NCI-H526 treated with DMSO at 0.1 percent for 48 hours (cell line): Measurements from ENCODE around the gene PTPN11.
"Not testable (repeated sequence)": the region's sequence is repeated elsewhere in the genome, so short reads cannot be mapped to it uniquely, and the experiment has no call there.

ENCODE experiments used
- DNase-seq: peaks from one replicate; lab custom pipeline; 2025; lab: John Stamatoyannopoulos, UW

PTPN11 gene

DNA sequence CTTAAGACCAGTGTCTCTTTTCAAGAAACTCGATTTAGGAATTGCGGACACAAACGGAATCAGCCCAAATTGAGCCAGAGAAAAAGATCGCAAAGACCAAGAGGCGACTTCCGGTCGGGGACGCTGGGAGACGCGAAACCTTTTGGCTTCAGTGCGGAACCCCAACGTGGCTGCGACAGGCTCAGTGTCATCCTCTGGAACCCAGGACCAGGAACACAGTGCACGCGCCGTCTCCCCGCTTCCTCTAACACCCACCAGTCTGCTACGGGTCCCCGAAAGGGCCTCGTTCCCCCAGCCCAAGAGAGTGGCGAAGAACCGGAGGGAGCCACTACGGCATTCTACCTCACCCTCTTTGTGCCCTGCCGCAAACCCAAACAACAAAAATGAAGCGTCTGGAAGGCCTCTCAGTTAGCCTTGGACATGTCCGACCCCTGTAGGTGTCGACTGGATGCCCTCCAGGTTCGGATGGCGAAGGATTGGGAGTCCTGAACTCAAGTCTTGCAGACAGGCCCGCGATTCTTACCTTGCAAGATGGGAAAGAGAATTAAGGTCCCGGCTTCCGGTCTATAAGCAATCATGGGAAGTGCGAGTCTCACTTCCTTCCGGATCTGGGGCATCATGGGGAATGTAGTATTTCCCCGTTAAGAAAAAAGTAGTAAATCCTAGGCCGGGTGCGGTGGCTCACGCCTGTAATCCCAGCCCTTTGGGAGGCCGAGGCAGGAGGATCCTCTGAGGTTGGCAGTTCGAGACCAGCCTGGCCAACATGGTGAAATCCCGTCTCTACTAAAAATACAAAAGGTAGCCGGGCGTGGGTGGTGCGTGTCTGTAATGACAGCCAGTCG lies 9.5 kb upstream of the PTPN11 start, which contains the start of gene RPL6:
Gene RPL6 (minus strand): TSS at position 542 of the 842 bp plus-strand sequence. CDS start 949 bp downstream, outside the sequence.
- DNase-seq, result peak; percentile 59

DNA sequence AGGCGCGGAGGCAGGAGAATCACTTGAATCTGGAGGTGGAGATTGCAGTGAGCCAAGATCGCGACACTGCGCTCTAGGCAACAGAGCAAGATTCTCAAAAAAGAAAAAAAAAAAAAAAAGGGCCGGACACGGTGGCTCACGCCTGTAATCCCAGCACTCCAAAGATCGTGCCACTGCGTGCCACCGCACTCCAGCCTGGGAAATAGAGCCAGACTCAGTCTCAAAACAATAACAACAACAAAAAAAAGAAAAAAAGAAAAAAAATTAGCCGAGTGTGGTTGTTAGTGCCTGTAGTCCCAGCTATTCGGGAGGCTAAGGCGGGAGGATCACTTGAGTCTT lies 8.9 kb upstream of the PTPN11 start:
- no peak for DNase-seq

DNA sequence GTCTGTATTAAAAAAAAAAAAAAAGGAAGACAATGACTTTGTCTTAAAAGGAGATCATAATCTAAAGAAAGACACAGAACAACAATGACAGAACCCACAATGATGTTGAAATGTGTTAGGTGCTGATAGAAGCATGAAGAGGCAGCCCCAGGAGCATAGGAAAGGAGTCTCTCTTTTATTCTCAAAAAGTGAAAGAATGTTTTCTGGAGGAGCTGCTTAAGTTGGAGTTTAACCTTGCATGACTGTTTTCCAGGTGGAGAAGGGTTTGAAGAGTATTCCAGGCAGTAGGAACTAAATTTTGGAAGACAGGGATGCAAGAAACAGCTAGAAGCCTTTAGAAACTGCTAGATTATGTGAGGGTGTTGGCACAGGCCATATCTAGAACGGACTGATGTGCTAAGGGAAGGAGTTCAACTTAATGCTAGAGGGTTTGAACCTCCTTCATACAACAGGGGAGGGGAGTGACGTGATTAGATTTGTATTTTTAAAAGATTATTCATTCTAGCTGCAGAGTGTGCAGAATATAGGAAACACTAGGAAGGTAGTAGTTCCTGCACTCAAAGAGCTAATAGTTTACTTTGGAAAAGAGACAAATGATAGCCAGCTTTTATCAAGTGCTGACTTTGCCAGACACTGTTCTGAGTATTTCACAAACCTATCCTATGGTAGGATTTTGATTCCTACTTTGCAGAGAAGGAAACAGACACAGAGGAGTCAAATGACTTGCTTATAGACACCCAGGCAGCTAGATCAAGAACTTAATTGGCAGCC lies 4.7 kb upstream of the PTPN11 start:
- no peak for DNase-seq

DNA sequence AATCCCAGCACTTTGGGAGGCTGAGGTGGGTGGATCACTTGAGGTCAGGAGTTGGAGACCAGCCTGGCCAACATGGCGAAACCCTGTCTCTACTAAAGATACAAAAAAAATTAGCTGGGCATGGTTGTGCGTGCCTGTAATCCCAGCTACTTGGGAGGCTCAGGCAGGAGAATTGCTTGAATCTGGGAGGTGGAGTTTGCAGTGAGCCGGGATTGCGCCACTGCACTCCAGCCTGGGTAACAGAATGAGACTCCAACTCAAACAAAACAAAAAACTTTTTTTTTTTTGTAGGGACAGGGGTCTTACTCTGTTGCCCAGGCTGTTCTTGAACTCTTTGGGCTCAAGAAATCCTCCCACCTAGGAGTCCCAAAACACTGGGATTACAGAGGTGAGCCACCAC lies 3.3 kb upstream of the PTPN11 start:
- not testable (repeated sequence) for DNase-seq

DNA sequence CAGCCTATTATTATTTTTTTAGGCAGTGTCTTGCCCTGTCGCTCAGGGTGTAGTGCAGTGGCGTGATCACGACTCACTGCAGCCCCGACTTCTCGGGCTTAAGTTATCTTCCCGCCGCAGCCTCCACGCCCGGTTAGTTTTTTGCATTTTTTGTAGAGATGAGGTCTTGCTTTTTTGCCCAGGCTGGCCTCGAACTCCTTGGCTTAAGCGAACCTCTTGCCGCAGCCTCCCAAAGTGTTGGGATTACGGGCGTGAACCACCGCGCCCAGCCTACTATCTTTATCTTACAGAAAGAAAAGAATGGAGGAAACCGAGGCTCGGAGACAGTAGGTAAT lies 507 bp upstream of the PTPN11 start:
- DNase-seq, result no peak

DNA sequence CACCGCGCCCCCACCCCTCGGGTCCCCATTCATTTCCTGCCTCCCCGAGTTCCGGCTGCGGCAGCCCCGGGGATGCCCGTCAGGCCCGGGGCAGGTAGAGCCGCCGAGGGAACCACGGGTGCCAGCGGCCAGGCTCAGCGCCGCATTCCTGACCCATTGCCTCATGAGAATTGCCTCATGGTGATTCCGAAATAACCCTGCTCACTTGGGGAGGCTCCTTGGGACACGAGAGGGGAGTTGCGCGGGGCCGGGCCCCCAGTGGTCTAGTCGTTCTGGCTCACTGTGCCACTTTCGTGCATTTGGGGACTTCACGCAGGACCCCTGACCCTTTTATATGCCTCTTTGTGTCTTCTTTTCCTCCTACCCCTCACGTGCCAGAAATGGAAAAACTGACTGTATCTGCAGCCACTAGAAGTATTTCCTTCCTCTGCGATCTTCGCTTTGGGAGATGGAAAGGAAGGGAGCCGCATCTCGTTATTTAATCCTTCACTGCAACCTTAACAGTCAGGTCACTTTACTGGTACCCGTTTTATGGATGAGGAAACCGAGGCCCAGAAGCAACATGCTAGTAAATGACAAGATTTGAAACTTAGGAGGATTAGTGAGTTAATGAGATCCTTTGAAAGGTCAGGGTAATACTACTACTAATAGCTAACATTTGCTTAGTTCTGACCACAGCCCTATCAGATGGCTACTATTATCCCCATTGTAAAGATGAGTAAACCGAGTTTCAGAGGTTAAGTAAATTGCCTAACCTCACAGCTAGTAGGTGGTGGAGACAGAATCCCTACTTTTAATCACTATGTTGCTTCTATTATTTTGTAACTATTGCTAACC lies 768 bp downstream of the PTPN11 start:
- DNase-seq, result no peak

DNA sequence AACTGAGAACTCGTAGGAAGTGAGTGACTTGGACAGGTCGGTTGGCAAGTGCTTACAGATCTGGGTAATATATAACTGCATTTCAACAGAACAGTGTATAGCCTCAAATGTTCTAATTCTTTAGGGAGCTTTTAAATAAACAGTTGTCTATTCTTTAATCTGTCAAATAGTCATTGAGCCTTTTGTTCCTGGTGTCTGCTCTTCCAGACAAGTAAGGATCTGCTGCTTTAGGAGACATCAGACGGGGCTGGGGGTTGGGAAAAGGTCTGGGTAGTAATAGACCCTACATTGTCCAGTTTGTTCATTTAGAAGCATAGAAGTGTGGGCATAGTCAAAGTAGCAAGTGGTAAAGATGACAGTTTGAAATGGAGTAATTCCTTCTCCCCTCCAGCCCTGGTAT lies 2.0 kb downstream of the PTPN11 start:
- DNase-seq, result peak; percentile 19

DNA sequence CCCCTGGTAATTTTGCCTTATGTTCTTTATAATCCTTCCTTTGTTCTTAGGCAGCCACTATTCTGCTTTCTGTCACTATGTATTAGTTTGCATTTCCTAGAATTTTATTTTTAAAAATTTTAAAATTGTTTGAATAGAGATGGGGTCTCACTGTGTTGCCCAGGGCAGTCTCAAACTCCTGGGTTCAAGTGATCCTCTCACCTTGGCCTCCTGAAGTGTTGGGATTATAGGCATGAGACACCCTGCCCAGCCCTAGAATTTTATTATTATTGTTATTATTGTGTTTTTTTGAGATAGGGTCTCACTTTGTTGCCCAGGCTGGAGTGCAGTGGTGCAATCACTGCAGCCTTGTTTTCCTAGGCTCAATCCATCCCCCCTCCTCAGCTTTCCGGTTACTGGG lies 2.6 kb downstream of the PTPN11 start:
- no peak for DNase-seq

DNA sequence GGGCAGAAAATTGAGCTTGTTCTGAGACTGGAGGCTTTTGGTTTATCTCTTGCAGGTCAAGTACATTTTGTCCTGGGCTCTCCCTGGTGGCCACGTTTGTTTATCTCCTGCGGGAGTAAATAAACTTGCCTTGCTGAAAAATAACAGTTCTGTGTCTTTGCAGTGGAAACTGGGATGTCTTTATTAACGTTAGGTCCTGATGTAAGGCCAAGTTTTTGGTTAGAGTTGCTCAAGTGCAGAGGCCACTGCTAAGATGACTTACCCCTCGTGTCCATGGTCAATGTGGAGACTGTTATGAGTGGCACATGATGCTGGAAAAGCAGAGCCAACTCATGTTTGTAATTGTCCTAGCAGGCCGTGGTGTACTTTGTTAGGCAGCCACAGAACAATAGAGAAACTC lies 3.8 kb downstream of the PTPN11 start:
- no peak for DNase-seq

DNA sequence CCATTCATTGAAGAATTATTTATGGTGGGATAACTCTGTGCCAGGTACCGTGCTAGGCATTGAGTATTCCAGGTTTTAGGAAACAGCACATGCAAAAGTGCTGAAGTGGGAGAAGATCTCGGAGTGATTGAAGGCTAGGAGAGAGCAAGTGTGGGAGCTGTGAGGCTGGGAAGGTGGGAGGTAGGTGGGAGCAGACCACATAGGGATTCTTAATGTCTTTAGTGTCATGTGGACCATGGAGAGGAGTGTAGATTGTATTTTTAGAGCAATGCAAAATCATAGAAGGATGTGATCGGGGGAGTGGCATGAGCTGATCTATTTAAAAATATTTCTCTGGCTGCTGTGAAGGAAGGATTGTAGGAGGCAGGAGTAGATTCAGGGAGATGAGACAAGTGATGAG lies 5.4 kb downstream of the PTPN11 start:
- DNase-seq, result no peak

DNA sequence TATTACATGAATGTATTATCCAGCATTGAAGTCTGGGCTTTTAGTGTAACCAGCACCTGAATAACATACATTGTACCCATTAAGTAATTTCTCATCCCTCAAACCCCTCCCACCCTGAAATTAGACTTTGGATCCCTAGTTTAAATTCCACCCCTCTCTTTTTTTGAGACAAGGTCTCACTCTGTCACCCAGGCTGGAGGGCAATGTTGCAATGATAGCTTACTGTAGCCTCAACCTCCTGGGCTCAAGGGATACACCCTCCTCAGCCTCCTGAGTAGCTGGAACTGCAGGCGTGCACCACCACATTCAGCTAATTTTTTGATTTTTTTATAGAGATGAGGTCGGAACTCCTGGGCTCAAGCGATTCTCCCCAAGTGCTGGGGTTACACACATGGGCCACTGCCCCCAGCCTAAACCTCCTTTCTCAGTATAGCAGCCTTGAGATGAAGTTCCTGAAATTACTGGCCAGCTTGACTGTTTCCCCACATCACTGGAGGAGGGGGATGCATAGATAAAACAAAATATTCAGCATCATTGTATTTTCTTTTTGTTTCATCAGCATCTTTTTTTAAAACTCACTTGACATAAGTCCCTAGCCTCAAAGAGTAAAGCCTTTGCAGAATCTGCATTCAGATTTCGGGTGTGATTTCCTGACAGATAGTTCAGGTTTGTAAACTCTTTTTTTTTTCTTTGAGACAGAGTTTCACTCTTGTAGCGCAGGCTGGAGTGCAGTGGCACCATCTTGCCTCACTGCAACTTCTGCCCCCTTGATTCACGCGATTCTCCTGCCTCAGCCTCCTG lies 7.0 kb downstream of the PTPN11 start:
- DNase-seq, result no peak

DNA sequence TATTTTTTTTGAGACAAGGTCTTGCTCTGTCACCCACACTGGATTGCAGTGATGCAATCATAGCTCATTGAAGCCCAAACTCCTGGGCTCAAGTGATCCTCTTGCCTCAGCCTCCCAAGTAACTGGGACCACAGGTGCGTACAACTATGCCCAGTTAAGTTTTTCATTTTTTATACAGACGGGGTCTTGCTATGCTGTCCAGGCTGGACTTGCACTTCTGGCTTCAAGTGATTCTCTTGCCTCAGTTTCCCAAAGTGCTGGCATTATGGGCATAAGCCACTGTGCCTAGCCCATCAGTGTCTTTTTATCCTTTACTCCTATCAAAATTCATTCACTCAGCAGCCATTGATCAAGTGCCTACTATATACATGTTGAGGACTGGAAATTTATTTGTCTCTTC lies 9.0 kb downstream of the PTPN11 start:
- DNase-seq, result no peak

DNA sequence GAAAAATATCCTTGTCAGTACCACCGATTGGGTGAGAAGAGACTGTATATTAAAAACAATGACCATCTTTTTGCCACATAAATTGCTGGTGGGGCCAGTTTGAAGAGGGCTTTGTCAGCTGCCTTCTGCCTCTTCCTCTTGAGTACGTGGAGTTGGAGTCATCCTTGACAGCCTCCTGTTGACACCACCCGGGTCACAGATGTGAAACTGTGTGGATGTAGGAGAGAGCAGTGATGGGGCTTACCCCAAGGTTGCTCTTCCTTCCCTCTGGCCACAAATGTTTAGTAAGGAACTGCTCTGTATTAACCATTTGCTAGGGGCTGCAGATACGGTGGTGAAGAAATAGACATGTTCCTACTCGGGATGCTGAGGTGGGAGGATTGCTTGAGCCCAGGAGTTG lies 12.2 kb downstream of the PTPN11 start:
- DNase-seq, result no peak

DNA sequence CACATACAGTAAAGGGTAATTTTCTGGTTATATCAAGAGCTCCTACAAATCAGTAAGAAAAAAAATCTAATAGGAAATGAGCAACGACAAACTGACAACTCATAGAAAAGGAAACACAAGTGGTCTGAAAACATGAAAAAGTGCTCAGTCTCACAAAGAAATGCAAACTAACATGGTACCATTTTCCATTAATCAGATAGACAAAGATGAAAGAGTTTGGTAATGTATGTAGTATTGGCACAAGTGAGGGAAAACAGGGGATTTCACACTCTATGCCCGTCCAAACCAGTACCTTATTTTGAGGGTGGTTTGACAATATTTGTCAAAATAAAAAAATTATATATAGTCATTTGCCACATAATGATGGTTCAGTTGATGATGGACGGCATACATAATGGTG lies 13.2 kb downstream of the PTPN11 start:
- DNase-seq, result no peak

DNA sequence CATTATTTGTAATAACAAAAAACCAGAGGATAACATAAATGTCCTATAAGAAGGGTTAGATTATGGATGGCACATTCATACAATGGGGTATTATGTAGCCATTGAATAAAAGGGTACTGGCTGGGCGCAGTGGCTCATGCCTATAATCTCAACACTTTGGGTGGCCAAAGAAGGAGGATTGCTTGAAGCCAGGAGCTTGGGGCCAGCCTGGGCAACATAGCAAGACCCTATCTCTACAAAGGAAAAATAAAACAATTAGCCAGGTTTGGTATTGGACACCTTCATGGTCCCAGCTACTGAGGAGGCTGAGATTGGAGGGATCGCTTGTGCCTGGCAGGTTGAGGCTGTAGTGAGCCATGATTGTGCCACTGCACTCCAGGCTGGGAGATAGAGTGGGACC lies 14.8 kb downstream of the PTPN11 start:
- DNase-seq, result no peak

DNA sequence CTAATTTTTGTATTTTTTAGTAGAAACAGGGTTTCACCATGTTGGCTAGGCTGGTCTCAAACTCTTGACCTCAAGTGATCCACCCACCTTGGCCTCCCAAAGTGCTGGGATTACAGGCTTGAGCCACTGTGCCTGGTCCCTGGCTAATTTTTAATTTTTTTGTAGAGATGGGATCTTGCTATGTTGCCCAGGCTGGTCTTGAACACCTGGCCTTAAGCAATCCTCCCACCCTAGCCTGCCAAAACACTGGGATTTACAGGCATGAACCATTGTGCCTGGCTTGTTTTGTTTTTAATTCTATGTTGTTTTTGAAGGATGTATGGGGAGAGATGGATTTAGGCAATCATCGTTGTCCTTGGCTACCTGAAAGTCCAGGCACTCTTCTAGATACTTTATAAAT lies 19.9 kb downstream of the PTPN11 start:
- not testable (repeated sequence) for DNase-seq

DNA sequence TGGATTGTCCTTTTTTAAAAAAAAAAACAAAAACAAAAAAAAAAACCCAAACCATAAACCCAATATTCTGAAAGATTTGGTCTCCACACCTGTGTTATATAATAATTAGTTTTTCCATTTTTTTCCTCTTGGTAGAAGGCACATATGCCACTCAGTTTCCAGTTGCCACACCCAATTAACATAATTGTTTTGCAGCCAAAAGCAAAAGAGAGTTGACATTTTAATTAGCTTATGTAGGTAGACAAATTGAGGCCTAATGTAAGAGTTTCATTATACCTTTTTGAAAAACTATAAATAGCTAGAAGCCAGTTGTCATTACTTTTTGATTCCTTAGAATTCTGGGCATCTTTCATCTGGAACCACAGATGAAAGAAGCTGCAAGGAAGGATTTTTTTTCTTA lies 21.0 kb downstream of the PTPN11 start:
- no peak for DNase-seq

DNA sequence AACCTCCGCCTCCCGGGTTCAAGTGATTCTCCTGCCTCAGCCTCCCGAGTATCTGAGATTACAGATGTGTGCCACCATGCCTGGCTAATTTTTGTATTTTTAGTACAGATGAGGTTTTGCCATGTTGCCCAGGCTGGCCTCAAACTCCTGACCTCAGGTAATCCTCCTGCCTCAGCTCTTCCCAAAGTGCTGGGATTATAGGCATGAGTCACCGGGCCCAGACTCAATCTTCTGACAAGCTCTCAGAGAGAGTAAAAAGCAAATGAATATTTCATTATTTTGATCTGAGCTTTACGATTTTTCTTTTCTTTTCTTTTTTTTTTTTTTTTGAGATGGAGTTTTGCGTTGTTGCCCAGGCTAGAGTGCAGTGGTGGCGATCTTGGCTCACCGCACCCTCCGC lies 21.9 kb downstream of the PTPN11 start:
- DNase-seq, result not testable (repeated sequence)

DNA sequence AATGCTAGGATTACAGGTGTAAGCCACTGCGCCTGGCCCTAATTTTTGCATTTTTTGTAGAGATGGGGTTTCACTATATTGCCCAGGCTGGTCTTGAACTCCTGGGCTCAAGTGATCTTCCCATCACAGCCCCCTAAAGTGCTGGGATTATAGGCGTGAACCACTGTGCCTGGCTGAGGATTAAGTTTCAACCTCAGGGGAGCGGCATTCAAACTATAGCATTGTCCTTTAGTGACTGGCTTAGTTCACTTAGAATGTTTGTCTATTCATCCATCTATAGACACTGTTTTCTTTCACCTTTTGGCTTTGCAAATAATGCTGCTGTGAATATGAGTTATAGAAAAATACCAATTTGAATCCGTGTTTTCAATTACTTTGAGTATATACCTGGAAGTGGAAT lies 25.2 kb downstream of the PTPN11 start:
- DNase-seq, result no peak

DNA sequence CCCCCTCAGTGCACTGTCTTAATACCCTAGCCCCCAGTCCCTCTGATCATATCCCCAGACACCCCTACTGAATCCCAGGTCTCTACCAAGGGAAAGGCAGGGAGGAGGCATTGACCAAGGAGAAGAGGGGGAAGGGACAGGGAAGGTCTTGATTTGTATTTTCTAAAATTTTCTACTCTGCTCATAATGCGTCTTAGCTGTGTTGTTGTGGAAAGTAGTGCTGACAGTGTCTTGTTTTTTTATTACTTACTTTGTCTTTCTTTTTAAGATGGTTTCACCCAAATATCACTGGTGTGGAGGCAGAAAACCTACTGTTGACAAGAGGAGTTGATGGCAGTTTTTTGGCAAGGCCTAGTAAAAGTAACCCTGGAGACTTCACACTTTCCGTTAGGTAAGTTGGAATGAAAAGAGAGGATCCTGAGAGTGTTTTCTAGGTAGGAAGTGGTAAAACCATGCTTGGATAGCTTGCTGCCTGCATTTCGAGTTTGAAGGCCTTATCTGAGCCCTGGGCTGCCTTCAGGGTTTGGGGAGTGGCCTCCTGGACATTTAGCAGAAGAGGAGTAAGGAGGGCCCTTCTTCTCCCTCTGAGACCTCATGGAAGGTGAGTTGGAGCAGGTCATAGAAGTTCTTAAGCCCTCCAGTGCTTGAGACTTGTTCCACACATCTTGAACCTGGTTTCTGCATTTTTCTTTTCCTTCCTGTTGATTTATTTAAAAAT lies 27.4 kb downstream of the PTPN11 start:
- DNase-seq, result no peak

DNA sequence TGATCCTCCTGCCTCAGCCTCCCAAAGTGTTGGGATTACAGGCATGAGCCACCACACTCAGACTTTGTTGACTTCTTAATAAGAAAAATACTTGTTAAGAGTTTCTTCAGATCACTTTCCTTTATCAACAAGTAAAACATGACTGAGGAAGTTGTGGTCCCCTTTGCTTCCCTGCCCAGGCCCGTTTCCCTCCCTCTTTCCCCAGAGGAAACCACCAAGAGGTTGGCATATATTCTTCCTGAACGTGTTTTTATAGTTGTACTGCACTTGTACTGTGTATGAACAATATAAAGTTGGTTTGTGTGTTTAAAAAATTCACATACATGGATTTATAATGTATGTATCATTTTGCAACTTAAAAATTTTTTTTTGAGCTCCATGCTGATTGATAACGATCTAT lies 28.4 kb downstream of the PTPN11 start:
- DNase-seq, result no peak
